Measurements from ENCODE around the gene GRHPR. TPM values are rescaled to one million over a fixed set of nuclear protein-coding genes. Genes with fewer than 3 reads are reported as not detected.

GRHPR gene
- polyA plus RNA-seq, 1 of the 3 experiments (the other 2 are of a cell fraction), result 206 TPM

DNA sequence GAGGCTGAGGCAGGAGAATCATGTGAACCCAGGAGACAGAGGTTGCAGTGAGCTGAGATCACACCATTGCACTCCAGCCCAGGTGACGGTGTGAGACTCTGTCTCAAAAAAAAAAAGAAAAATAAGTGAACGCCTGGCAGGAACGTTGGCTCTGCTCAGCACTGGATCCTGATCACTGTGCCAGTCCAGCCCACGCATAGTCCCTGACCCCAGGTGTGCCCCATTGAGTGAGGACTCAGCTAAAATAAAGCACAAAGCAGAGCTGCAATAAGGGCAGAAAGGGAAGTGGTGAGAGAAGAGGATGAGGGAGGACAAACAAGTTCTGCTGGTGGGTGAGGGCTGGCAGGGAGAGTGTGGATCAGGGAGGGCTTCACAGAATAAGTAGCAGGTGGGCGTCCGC lies 4.3 kb downstream of the GRHPR start:
- TF ChIP-seq RFX5 (IDR thresholded peaks at IDR 0.05; ENCODE audit: low read length), result no peak
- TF ChIP-seq, protein P1, sequence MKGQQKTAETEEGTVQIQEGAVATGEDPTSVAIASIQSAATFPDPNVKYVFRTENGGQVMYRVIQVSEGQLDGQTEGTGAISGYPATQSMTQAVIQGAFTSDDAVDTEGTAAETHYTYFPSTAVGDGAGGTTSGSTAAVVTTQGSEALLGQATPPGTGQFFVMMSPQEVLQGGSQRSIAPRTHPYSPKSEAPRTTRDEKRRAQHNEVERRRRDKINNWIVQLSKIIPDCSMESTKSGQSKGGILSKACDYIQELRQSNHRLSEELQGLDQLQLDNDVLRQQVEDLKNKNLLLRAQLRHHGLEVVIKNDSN (IDR thresholded peaks at IDR 0.05; ENCODE audit: borderline replicate concordance, low read depth), result no peak
- no peak for TF ChIP-seq SMC3 (IDR thresholded peaks at IDR 0.05; ENCODE audit: low read depth, low read length)
- TF ChIP-seq NFIC (IDR thresholded peaks at IDR 0.05; ENCODE audit: borderline replicate concordance), result no peak
- no peak for TF ChIP-seq POLR2AphosphoS5 (IDR thresholded peaks at IDR 0.05; ENCODE audit: low read depth, low read length)
- no peak for TF ChIP-seq EZH2phosphoT487 (IDR thresholded peaks at IDR 0.05; ENCODE audit: borderline replicate concordance, low read depth)
- TF ChIP-seq JUND (IDR thresholded peaks at IDR 0.05), result no peak
- TF ChIP-seq MXI1 (IDR thresholded peaks at IDR 0.05; ENCODE audit: low read depth, low read length), result no peak
- Histone ChIP-seq H3F3A (replicated peaks; ENCODE audit: insufficient read depth) (no peaks in the 10 kb centered on the region), H3K4me1 (ENCODE audit: control insufficient read depth in 1 of 2, insufficient read depth in 2 of 2, low read depth in 1 of 2, low read length in 1 of 2) (peaks cover 12 to 20% of the 10 kb centered on the region in 2 experiments; a peak in 2 of 4 replicates), H3K27me3 (ENCODE audit: insufficient read depth) (no peaks in the 10 kb centered on the region), H3K9ac (no peak overlapping the region), H3K9me3 (no peaks in the 10 kb centered on the region), H2AFZ (ENCODE audit: low read depth) (no peak overlapping the region), H3K9me2 (no peaks in the 10 kb centered on the region), H3K4me3 (ENCODE audit: low read depth in 2 of 2, low read length in 1 of 2) (no peak overlapping the region), H3K4me2 (no peak overlapping the region), H3K79me2 (ENCODE audit: insufficient read depth) (peaks cover 35% of the 10 kb centered on the region), H3K36me3 (replicated peaks in 1 of 2; ENCODE audit: control insufficient read depth in 1 of 2, insufficient read depth in 2 of 2, low read length in 1 of 2) (peaks cover 22 to 55% of the 10 kb centered on the region in 2 experiments), H4K20me1 (ENCODE audit: insufficient read depth) (peaks cover 16% of the 10 kb centered on the region), H3K27ac (ENCODE audit: low read depth in 2 of 2, low read length in 1 of 2) (no peak overlapping the region)
- ChIA-PET POLR2A (no interaction called here), CTCF (no interaction called here)
- 92% methylated on average over 6 of the region's 6 CpGs for whole genome bisulfite sequencing (ENCODE audit: low lambda C conversion rate)
- DNase-seq, result no peak

DNA sequence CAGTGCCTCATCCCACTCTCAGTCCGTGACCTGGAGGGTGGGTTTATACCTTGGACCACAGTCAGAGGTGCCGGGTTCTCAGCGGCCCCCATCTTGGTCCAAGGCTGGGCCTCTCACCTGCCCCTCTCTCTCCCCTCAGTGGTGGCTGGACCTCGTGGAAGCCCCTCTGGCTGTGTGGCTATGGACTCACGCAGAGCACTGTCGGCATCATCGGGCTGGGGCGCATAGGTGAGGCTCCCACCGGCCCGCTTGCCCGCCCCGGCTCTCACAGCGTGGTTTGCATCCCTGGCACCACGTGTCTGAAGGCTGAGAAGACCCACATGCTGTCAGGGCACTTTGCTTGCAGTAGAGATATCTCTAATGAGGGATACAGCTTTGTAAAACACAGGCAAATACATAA lies 5.8 kb downstream of the GRHPR start:
- POLR2A ChIA-PET, result no interaction called here
- Histone ChIP-seq H3K4me2 (no peak overlapping the region), H3F3A (replicated peaks; ENCODE audit: insufficient read depth) (no peaks in the 10 kb centered on the region), H3K9ac (no peak overlapping the region), H3K4me3 (ENCODE audit: low read depth in 2 of 2, low read length in 1 of 2) (no peak overlapping the region), H3K36me3 (replicated peaks in 1 of 2; ENCODE audit: control insufficient read depth in 1 of 2, insufficient read depth in 2 of 2, low read length in 1 of 2) (peaks cover 27 to 56% of the 10 kb centered on the region in 2 experiments), H2AFZ (ENCODE audit: low read depth) (no peak overlapping the region), H3K9me2 (no peaks in the 10 kb centered on the region), H3K27me3 (ENCODE audit: insufficient read depth) (no peaks in the 10 kb centered on the region), H3K9me3 (no peaks in the 10 kb centered on the region), H3K79me2 (ENCODE audit: insufficient read depth) (peaks cover 26% of the 10 kb centered on the region), H3K4me1 (ENCODE audit: control insufficient read depth in 1 of 2, insufficient read depth in 2 of 2, low read depth in 1 of 2, low read length in 1 of 2) (peaks cover 8 to 16% of the 10 kb centered on the region in 2 experiments; a peak in 2 of 4 replicates), H3K27ac (ENCODE audit: low read depth in 2 of 2, low read length in 1 of 2) (no peak overlapping the region), H4K20me1 (ENCODE audit: insufficient read depth) (peaks cover 16% of the 10 kb centered on the region)
- no peak for DNase-seq
- CTCF ChIA-PET, result no interaction called here
- TF ChIP-seq YY1 (IDR thresholded peaks at IDR 0.05; ENCODE audit: low read depth) (no peak), POLR2AphosphoS5 (IDR thresholded peaks at IDR 0.05; ENCODE audit: low read depth, low read length) (no peak), RAD21 (IDR thresholded peaks at IDR 0.05; ENCODE audit: low read length) (no peak), SIN3A (IDR thresholded peaks at IDR 0.05; ENCODE audit: borderline replicate concordance, low read depth, low read length) (no peak), ELF1 (IDR thresholded peaks at IDR 0.05) (no peak), EZH2phosphoT487 (IDR thresholded peaks at IDR 0.05; ENCODE audit: borderline replicate concordance, low read depth) (no peak), MEF2A (IDR thresholded peaks at IDR 0.05; ENCODE audit: borderline replicate concordance, low read depth) (no peak)
- TF ChIP-seq, protein P2, sequence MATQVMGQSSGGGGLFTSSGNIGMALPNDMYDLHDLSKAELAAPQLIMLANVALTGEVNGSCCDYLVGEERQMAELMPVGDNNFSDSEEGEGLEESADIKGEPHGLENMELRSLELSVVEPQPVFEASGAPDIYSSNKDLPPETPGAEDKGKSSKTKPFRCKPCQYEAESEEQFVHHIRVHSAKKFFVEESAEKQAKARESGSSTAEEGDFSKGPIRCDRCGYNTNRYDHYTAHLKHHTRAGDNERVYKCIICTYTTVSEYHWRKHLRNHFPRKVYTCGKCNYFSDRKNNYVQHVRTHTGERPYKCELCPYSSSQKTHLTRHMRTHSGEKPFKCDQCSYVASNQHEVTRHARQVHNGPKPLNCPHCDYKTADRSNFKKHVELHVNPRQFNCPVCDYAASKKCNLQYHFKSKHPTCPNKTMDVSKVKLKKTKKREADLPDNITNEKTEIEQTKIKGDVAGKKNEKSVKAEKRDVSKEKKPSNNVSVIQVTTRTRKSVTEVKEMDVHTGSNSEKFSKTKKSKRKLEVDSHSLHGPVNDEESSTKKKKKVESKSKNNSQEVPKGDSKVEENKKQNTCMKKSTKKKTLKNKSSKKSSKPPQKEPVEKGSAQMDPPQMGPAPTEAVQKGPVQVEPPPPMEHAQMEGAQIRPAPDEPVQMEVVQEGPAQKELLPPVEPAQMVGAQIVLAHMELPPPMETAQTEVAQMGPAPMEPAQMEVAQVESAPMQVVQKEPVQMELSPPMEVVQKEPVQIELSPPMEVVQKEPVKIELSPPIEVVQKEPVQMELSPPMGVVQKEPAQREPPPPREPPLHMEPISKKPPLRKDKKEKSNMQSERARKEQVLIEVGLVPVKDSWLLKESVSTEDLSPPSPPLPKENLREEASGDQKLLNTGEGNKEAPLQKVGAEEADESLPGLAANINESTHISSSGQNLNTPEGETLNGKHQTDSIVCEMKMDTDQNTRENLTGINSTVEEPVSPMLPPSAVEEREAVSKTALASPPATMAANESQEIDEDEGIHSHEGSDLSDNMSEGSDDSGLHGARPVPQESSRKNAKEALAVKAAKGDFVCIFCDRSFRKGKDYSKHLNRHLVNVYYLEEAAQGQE (IDR thresholded peaks at IDR 0.05; ENCODE audit: low read depth, low read length), result no peak
- 97% methylated on average over 12 of the region's 14 CpGs for WGBS (ENCODE audit: low lambda C conversion rate)

Data from SK-N-SH (cell line).